ENCODE measurements around the gene SLC9A8.
A peak's percentile ranks its signal among the peaks of the same experiment; 100 is the strongest.

The SLC9A8 gene

GRCh38 chr20:49819702-49820101 lies 7.1 kb downstream of the SLC9A8 start:
- H3K4me1 Mint-ChIP-seq, result peaks cover 40% of the 10 kb centered on the region
- no peak overlapping the region for H3K27ac Mint-ChIP-seq
- no peak overlapping the region for H3K4me3 Mint-ChIP-seq
- peaks cover 59% of the 10 kb centered on the region for H3K36me3 Mint-ChIP-seq
- no peaks in the 10 kb centered on the region for H3K27me3 Mint-ChIP-seq
- H3K9me3 Mint-ChIP-seq, result no peaks in the 10 kb centered on the region
- no peak for ATAC-seq

DNA sequence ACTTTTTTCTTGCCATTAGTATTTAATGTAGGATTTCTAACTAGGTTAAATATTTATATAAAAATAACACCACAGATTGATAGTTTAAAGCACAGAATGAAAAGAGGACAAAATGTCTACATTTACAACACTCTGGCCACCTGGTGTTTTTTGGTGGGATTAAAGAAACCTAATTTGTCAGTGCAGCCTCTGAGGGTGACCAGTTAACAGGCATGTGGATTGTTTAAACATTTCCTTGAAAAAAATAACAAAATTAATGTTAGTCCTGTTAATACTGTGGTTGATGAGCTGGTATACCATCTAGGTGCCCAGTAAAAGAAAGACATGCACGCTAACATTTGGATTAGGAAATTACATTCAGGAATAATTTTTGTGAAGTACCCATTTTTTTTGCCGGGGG lies 8.8 kb downstream of the SLC9A8 start:
- peaks cover 54% of the 10 kb centered on the region for H3K36me3 Mint-ChIP-seq
- peaks cover 33% of the 10 kb centered on the region for H3K4me1 Mint-ChIP-seq
- ATAC-seq, result no peak
- H3K4me3 Mint-ChIP-seq, result no peak overlapping the region
- H3K27me3 Mint-ChIP-seq, result no peaks in the 10 kb centered on the region
- no peaks in the 10 kb centered on the region for H3K9me3 Mint-ChIP-seq
- H3K27ac Mint-ChIP-seq, result peak overlapping the region; percentile 62

DNA sequence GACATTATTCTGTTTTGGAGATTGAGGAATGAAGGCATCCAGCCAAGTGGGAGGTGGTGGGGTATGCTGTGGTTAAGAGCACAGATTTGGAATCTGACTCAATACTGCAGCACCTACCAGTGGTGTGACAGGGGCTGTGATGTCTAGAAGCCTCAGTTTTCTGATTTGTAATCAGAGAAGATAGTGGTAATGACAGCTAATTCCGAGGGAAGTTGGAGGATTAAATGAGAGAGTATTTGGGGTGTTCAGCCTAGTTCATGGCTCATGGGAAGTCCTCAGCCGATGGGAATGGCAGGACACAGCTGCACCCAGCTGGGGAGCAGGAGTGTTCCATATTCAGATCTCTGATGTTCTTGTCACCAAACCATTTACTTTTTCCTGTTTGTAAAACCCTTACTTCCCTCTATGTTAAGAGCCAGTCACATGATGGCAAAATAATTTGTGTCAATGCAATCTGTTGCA lies 9.3 kb downstream of the SLC9A8 start:
- no peak for ATAC-seq
- no peaks in the 10 kb centered on the region for H3K9me3 Mint-ChIP-seq
- peaks cover 51% of the 10 kb centered on the region for H3K36me3 Mint-ChIP-seq
- H3K4me1 Mint-ChIP-seq, result peaks cover 33% of the 10 kb centered on the region
- no peak overlapping the region for H3K4me3 Mint-ChIP-seq
- H3K27me3 Mint-ChIP-seq, result no peaks in the 10 kb centered on the region
- H3K27ac Mint-ChIP-seq, result peak overlapping the region; percentile 62

DNA sequence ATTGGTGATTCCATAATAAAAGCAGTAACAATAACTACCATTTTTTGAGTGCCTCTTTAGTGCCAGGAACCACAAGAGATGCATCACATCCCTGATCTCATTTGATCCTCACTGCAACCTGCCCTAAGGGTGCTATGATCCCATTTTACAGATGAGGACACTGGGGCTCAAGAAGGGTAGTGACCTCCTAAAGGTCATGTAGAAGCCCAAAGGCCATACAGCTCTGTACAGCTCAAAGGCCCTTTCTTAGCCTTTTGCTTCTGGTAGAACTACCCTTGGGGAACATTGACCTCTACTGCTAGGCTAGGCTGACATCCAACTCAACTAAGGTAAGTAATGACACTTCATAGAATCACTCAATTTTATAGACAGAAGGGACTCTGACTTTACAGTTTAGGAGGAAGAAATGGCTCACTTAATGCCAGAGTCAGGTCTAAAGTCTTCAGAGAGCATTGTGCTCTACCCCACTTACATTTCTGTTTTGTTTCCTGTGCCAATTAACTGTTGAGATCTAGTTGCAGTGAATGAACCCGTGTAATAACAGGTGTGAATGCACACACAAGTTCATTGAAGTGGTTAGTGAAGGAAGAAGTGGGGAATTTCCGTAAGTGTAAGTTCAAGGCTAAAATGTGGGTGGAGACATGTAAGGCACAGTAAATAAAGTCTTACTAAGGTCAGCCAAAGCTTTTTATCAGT lies 10.7 kb downstream of the SLC9A8 start:
- no peaks in the 10 kb centered on the region for H3K9me3 Mint-ChIP-seq
- no peaks in the 10 kb centered on the region for H3K27me3 Mint-ChIP-seq
- H3K27ac Mint-ChIP-seq, result peak overlapping the region; percentile 62
- H3K36me3 Mint-ChIP-seq, result peaks cover 51% of the 10 kb centered on the region
- peaks cover 33% of the 10 kb centered on the region for H3K4me1 Mint-ChIP-seq
- peak; percentile 63 for ATAC-seq
- no peak overlapping the region for H3K4me3 Mint-ChIP-seq

DNA sequence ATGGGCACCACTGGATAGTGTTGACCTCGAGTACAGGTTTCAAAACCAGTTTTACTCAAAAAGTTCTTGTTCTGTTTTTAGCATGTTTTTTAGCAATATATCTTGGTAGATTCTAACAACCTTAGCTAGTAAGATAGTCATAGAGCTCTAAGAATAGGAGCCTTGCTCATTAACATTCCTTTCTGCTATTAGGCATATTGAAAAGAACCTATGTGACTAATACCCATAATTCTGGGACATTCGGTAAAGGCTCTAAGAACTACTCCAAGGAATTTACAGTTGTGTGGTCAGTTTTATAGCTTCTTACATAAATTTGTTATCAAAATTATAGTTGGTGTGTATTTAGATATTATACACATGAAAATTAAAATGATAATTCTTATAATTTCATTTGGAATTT lies 11.6 kb downstream of the SLC9A8 start:
- Mint-ChIP-seq H3K4me3 (no peak overlapping the region), H3K36me3 (peaks cover 53% of the 10 kb centered on the region), H3K4me1 (peaks cover 33% of the 10 kb centered on the region), H3K27me3 (no peaks in the 10 kb centered on the region), H3K9me3 (no peaks in the 10 kb centered on the region), H3K27ac (peak overlapping the region; percentile 62)
- ATAC-seq, result no peak

- H3K36me3 Mint-ChIP-seq, result peaks cover 50% of the 10 kb centered on the region
- no peaks in the 10 kb centered on the region for H3K27me3 Mint-ChIP-seq
- no peak overlapping the region for H3K4me3 Mint-ChIP-seq
- peaks cover 33% of the 10 kb centered on the region for H3K4me1 Mint-ChIP-seq
- H3K27ac Mint-ChIP-seq, result peak overlapping the region; percentile 24
- no peaks in the 10 kb centered on the region for H3K9me3 Mint-ChIP-seq
- no peak for ATAC-seq
Measured at GRCh38 chr20:49825521-49826033, 12.9 kb downstream of the SLC9A8 start.

GRCh38 chr20:49831022-49831769 lies 18.6 kb downstream of the SLC9A8 start:
- H3K9me3 Mint-ChIP-seq, result no peaks in the 10 kb centered on the region
- peaks cover 33% of the 10 kb centered on the region for H3K4me1 Mint-ChIP-seq
- H3K36me3 Mint-ChIP-seq, result peaks cover 38% of the 10 kb centered on the region
- peak overlapping the region; percentile 89 for H3K27ac Mint-ChIP-seq
- no peak overlapping the region for H3K4me3 Mint-ChIP-seq
- no peak for ATAC-seq
- no peaks in the 10 kb centered on the region for H3K27me3 Mint-ChIP-seq

DNA sequence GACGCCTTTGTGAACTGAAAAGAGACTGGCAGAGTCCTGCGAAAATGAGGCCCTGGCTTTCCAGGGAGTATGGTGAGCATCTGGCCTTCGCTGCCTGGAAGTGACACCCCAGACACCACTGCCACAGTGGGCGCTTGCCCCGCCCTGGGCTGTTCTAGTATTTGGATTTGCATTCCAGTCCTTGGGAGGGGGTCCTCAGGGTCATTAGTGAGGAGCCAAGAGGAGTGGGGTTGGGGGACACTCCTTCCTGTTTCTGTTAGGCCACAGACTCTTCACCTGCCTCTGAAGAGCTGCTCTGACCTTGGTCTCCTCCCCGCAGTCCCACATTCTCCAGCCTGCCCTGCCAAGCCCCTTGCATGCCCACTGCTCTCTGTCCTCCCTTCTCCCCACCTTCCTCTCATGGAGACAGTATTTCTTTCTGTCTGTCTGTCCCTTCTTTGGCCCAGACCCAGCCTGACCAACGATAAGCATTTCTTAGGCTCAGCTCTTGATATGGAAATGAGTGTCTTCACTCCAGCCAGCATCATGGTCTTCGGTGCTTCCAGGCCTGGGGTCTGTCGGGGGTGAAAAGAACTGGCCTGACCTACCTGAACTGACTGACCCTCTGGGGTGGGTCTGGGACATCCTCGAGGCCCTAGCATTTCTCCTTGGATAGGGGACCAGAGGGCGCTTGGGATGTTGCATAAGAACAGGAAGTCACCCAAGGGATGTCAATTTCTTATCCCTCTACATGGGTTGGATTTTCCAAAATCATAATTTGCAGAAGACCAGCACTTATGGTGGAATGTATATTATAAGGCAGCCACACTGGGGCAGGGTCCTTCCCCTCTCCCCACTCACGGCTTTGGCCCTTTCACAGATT lies 19.4 kb downstream of the SLC9A8 start:
- no peaks in the 10 kb centered on the region for H3K9me3 Mint-ChIP-seq
- no peak overlapping the region for H3K4me3 Mint-ChIP-seq
- no peaks in the 10 kb centered on the region for H3K27me3 Mint-ChIP-seq
- peaks cover 40% of the 10 kb centered on the region for H3K36me3 Mint-ChIP-seq
- peak overlapping the region; percentile 89 for H3K27ac Mint-ChIP-seq
- H3K4me1 Mint-ChIP-seq, result peaks cover 34% of the 10 kb centered on the region
- no peak for ATAC-seq

DNA sequence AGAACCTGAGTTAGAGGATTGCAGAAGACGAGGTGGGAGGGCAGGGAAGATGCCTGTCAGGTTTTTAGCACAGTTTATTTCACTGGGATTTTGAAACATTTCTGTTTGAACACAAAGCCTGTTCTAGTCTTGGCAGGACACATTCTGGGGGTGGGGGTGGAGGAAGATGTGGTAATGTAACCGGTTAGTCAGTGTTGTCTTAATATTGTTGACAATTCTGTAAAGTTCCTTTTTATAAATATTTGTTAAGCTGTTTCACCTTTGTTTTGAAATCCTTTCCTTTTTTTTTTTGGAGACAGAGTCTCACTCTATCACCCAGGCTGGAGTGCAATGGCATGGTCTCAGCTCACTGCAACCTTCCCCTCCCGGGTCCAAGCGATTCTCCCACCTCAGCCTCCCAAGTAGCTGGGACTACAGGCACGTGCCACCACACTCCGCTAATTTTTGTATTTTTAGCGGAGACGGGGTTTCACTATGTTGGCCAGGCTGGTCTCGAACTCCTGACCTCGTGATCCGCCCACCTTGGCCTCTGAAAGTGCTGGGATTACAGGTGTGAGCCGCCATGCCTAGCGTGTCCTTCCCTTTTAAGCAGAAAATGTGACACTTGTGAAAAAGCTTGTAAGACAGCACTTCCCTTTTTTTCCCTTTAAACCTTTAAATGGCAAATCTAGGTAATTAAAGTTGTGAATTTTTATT lies 20.2 kb downstream of the SLC9A8 start:
- Mint-ChIP-seq H3K27me3 (no peaks in the 10 kb centered on the region), H3K4me3 (peak overlapping the region; percentile 34), H3K36me3 (peaks cover 40% of the 10 kb centered on the region), H3K9me3 (no peaks in the 10 kb centered on the region), H3K27ac (peak overlapping the region; percentile 89), H3K4me1 (peaks cover 34% of the 10 kb centered on the region)
- peak; percentile 79 for ATAC-seq

GRCh38 chr20:49833483-49833882 lies 20.9 kb downstream of the SLC9A8 start:
- Mint-ChIP-seq H3K27ac (peak overlapping the region; percentile 89), H3K27me3 (no peaks in the 10 kb centered on the region), H3K36me3 (peaks cover 41% of the 10 kb centered on the region), H3K4me1 (peaks cover 34% of the 10 kb centered on the region), H3K4me3 (no peak overlapping the region), H3K9me3 (no peaks in the 10 kb centered on the region)
- ATAC-seq, result peak; percentile 87

DNA sequence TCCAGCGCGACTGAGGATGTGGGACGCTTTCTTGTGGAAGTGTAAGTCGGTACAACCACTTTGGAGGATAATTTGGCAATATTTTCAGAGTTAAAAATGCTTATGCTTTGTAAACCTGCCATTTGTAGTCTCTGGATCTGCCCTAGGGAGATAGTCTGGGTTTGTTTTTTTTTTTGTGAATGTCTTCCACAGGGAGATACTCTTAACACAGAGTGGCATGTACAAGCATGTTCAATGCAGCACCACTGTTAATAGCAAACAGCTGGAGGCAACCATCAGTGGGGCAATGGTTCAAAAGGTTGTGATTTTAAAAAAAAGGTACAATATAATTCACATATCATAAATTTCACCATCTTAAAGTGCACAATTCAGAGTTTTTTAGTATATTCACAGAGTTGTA lies 22.4 kb downstream of the SLC9A8 start:
- H3K36me3 Mint-ChIP-seq, result peaks cover 42% of the 10 kb centered on the region
- peak overlapping the region; percentile 58 for H3K27ac Mint-ChIP-seq
- peaks cover 34% of the 10 kb centered on the region for H3K4me1 Mint-ChIP-seq
- H3K4me3 Mint-ChIP-seq, result no peak overlapping the region
- no peak for ATAC-seq
- H3K27me3 Mint-ChIP-seq, result no peaks in the 10 kb centered on the region
- no peaks in the 10 kb centered on the region for H3K9me3 Mint-ChIP-seq

- no peaks in the 10 kb centered on the region for H3K27me3 Mint-ChIP-seq
- no peak for ATAC-seq
- H3K9me3 Mint-ChIP-seq, result no peaks in the 10 kb centered on the region
- H3K36me3 Mint-ChIP-seq, result peaks cover 41% of the 10 kb centered on the region
- peak overlapping the region; percentile 57 for H3K27ac Mint-ChIP-seq
- no peak overlapping the region for H3K4me3 Mint-ChIP-seq
- peaks cover 6% of the 10 kb centered on the region for H3K4me1 Mint-ChIP-seq
Measured at GRCh38 chr20:49838546-49838945, 25.9 kb downstream of the SLC9A8 start.

- no peak for ATAC-seq
- H3K4me3 Mint-ChIP-seq, result no peak overlapping the region
- no peaks in the 10 kb centered on the region for H3K27me3 Mint-ChIP-seq
- H3K36me3 Mint-ChIP-seq, result peaks cover 31% of the 10 kb centered on the region
- H3K4me1 Mint-ChIP-seq, result no peaks in the 10 kb centered on the region
- no peak overlapping the region for H3K27ac Mint-ChIP-seq
- H3K9me3 Mint-ChIP-seq, result no peaks in the 10 kb centered on the region
Measured at GRCh38 chr20:49843139-49843538, 30.5 kb downstream of the SLC9A8 start.

GRCh38 chr20:49843770-49844380 lies 31.2 kb downstream of the SLC9A8 start:
- no peak for ATAC-seq
- Mint-ChIP-seq H3K4me3 (no peak overlapping the region), H3K9me3 (no peaks in the 10 kb centered on the region), H3K27me3 (no peaks in the 10 kb centered on the region), H3K4me1 (no peaks in the 10 kb centered on the region), H3K27ac (peak overlapping the region; percentile 64), H3K36me3 (peaks cover 32% of the 10 kb centered on the region)
